Measurements from ENCODE around the gene GPR89A.
"Not testable (repeated sequence)": the region's sequence is repeated elsewhere in the genome, so short reads cannot be mapped to it uniquely, and the experiment has no call there.

Gene GPR89A

DNA sequence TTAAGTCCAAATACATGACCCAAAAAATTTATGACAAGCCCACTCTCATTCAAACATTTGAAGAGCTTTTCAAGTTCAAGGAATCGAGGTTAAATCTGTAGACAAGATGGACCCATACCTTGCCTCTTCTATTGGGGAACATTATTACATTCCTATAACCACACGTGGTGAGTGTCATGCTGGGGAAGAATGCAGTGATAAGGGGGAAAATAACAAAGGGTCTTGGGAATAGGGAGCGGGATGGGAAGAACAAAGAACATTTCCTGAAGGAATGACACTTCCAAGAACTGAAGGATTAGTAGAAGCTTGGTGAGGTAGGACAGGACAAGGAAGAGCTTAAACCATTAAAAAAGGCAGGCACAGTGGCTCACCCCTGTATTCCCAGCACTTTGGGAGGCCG is 80.5 kb downstream of the GPR89A start:
- DNase-seq, result no peak

DNA sequence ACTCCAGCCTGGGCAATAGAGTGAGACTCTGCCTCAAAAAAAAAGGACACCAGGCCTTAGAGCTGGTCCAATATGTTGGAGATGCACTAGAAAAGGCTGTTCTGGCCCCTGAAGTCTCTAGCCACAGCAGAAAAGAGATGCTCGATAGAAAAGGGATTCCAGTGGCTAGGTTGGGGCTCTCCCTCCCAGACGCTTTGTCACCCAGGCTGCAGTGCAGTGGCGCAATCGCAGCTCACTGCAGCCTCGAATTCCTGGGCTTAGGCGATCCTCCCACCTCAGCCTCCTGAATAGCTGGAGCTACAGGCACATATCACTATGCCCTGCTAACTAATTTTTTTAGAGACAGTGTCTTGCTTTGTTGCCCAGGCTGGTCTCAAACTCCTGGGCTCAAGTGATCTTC is 81.1 kb downstream of the GPR89A start:
- no peak for DNase-seq

GRCh38 chr1:145689922-145690321 is 82.1 kb downstream of the GPR89A start:
- DNase-seq, result no peak

DNA sequence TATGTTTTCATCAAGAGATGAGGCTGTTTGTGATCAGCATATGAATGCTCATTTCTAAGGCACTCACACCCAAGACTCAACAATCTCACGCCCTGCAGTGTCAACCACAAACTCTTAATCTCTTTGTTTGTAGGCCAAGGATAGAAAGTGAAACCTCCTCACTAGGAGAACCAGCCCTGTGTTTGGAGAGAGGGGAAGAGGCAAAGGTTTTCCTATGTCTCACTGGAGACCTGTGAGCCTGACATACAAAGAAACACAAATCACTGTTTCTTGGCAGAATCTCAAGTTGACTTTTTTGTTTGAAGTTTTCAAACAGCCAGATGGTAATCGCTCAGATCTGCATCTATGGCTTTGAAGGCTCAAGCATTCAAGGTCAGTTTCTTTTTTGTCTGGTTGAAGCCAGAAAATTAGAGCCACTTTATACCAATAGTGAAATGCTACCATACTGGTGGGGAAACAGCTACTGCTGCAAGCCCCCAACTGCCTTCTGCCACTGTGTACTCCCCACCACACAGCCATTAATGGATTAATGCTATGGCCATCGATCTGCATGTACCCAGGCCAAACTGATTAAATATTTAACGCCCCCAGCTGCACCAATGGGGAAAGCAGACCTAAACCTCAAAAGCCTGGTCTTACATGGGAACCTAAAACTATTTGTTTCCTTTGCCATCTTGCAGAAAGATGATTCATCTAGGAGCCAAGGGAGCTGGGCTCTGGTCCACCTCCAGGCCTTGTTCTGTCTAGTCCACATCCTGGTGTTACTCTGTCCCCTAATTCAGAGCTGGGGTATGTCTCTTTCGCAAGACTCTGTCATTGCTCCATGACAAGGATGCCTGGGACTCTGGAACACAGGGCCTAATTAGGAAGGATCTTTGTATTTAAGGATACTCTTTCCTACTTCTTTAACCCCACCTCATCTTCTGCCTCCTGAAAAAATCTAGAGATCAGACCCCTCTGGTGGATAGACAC is 83.1 kb downstream of the GPR89A start:
- DNase-seq, result peak; percentile 17

GRCh38 chr1:145692785-145693443 is 85.1 kb downstream of the GPR89A start:
- no peak for DNase-seq

GRCh38 chr1:145695821-145696629 is 88.2 kb downstream of the GPR89A start:
- no peak for DNase-seq

DNA sequence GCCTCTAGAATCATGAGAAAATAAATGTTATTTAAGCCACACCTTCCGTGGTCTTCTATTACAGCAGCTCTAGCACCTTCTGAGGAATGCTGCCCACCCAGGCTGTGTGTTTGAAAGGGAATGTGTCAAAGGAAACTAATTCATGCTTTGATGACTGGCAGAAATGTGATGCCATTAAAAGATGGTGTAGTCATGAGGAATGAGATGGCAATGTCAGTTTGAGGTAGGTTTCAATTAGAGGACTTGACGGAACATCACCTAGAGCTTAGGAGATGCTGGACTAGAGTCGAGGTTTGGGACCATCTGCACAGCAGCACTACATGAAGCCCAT is 88.8 kb downstream of the GPR89A start:
- DNase-seq, result no peak

- no peak for DNase-seq
Measured at GRCh38 chr1:145701306-145701862, 93.6 kb downstream of the GPR89A start.

- DNase-seq, result no peak
Measured at GRCh38 chr1:145702052-145702451, 94.3 kb downstream of the GPR89A start.

- DNase-seq, result no peak
Measured at GRCh38 chr1:145702826-145703225, 95.0 kb downstream of the GPR89A start.

GRCh38 chr1:145705622-145706021 is 97.8 kb downstream of the GPR89A start:
- no peak for DNase-seq

GRCh38 chr1:145706086-145706664 is 98.4 kb downstream of the GPR89A start:
- no peak for DNase-seq

DNA sequence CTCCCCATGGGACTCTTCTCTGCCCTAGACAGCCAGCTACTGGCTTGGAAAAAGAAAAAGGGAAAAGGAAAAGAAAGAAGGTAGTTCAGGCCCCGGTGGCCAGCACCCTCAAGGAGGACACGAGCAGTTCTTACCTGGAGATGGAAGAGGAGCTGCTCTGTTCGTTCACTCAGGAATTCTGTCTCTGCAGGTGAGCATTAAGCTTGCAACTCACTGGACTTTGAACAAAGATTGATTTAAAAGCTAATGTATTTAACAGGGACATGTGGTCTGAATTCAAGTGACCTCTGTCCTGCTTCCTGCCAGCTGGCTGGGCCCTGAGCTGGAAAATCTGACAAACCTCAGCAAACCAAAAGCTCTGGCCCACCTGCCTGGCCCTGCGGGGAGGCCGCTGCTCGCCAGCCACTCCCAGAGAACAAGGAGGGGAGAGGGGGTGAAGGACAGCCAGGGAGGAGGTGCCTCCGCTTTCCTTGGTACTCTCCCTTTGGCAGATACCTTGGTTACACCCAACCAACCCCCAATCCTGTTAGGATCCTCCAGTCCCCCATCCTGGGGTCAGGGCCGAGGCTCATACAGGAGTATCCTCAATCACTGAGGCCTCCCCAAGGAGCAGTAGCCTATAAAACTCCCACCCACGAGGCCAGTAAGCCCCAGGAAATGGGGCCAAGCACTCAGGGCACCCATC is 99.5 kb downstream of the GPR89A start, which contains the start of gene PDZK1:
Gene PDZK1, minus strand, starts transcription at position 186 of the 685 bp plus-strand sequence. CDS start 19,347 bp downstream, outside the sequence.
- DNase-seq, result no peak

GRCh38 chr1:145708063-145708462 is 100.3 kb downstream of the GPR89A start:
- no peak for DNase-seq

DNA sequence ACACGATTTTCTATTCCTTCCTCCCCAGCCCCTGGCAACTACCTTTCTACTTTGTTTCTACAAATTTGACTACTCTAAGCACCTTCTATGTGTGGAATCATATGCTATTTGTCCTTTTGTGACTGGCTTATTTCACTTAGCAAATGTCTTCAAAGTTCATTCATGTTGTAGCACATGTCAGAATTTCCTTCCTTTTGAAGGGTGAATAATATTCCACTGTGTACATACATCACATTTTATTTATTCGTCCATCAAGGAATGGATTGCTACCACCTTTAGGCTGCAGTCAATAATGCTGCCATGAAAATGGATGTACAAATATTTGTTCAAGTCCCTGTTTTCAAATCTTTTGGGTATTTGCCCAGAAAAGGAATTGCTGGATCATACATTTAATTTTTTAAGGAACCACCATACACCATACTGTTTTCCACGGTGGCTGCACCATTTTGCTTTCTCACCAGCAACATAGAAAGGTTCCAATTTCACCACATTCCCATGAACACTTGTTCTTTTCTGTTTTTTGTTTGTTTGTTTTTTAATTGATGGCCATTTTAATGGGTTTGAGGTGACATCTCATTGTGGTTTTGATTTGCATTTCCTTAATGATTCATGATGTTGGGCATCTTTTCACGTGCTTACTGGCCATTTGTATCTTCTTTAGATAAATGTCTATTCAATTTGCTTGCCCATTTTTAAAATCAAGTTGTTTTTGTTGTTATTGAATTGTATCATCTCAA is 102.7 kb downstream of the GPR89A start:
- no peak for DNase-seq

DNA sequence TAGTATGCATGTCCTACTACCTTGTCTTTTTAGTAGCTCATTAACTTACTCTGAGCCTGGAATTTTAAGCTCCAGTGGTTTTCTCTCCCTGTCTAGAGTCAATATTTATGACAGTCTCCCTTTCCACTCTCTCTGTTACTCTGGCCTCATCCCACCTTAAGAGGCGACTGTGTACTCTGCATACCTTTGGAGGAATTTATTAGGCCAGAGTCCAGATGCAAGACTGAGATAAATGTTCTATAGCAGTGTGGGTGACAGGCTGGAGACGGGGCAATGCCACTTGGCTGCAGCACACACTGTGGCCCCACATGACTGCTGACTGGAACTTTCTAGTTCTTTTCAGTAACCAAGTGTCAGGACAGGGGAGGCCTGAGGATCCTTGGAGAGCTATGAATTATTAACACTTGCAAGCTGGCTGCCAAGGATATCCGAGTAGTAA is 103.4 kb downstream of the GPR89A start:
- no peak for DNase-seq

DNA sequence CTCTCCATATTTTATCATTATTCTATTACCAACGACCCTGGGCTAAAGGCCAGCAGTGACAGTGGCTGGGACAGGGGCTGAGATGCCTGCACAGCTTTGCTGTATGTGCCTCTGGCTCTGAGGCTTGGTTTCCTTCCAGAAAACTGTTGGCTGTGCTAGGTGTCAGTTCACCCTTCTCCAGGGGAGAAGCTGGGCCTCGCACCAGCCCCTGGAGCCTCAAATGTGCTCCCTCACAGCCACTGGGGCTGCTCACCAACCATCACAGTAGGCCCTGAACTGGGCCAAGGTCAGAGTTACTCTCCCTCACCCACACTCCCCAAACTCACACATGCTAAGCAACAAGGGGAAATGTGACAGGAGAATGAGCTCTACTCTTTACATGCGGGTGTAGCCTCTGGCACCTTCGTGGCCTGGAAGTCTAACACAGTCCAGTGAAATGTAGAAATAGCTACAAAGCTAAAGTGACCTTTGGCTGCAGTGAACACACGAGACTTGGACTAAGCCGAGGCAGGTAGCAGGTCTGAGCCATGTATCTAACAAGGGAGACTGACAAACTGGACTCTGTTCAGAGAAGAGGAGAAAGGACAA is 106.8 kb downstream of the GPR89A start:
- no peak for DNase-seq

DNA sequence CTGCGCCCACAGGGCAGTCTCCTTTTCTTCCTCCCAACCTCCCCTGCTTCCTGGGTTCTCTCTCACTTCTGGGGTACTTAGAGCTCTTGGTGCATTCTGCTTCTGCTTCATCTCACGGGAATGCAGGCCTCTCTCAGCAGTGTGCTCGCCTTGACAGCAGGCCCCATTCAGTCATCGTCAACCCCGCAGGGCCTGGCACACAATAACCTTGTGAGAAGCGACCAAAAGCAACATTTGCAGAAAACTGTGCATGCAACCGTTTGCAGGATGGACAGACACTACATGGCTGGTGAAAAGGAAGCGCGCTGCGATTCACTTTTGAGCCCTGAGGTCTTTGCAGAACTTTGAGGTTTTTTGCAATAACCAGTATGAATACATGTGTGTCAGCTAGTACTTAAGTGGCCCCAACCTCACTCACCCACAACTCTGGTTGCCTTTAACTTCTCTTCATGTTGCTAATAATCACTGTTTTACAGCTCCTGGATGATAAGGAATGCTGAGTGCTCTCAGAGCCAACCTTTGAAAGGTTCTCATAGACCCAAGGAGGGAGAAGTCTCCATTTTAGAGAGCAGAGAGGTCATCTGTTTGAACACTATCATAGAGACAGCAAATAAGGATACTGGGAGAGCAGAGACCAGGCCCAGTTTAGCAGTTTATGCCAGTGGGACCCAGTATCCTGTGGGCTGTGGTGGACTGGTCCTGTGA is 109.0 kb downstream of the GPR89A start:
- no peak for DNase-seq

DNA sequence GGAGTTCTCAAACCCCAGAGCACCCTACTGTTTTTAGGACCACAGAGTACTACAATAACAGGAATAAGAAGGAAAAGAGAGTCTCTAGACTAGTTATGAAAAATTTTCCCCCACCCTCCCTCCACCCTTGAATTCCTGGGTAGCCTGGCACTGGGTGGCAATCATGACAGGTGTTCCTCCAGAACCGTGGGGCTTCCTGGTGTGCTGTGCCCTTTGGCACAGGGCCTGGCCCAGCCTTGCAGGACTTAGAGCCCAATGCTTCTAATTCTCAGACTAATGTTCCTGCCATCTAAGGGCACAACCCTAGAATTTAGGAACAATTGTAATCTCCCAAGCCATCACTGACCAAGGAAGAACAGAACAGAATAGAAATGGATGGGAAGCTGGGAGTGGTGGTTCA is 110.0 kb downstream of the GPR89A start:
- no peak for DNase-seq

DNA sequence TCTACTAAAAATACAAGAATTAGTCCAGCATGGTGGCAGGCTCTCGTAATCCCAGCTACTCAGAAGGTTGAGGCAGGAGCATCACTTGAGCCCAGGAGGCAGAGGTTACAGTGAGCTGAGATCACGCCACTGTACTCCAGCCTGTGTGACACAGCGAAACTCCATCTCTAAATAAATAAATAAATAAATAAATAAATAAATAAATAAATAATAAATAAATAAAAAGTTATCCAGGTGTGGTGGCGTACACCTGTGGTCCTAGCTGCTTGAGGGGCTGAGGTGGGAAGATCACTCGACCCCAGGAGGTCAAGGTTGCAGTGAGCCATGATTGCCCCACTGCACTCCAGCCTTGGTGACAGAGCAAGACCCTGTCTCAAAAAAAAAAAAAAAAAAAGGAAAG is 110.7 kb downstream of the GPR89A start:
- not testable (repeated sequence) for DNase-seq
